Type B pancreatic cell (in vitro differentiated cells): ENCODE measurements around the gene ARHGAP15. TPM values are rescaled to one million over a fixed set of nuclear protein-coding genes. Genes with fewer than 3 reads are reported as not detected.

Source experiments
- DNase-seq: peaks from one replicate; pipeline ENCODE4 v3.0.0; 2021; ENCODE audit warnings: mixed read lengths; ENCODE audit not compliant: unreplicated experiment; ENCODE audit errors: extremely low spot score
- H3K27ac Mint-ChIP-seq: 2 replicates; pipeline ENCODE4 v1.8.0; 2021; ENCODE audit warnings: mild to moderate bottlenecking, mixed read lengths
- H3K27me3 Mint-ChIP-seq: 2 replicates; pipeline ENCODE4 v1.8.0; 2021; ENCODE audit warnings: mixed read lengths
- H3K36me3 Mint-ChIP-seq: 2 replicates; pipeline ENCODE4 v1.8.0; 2021; ENCODE audit warnings: mixed read lengths
- H3K4me1 Mint-ChIP-seq: one replicate; pipeline ENCODE4 v1.8.0; 2021; ENCODE audit warnings: mixed read lengths; ENCODE audit not compliant: unreplicated experiment
- H3K4me3 Mint-ChIP-seq: 2 replicates; pipeline ENCODE4 v1.8.0; 2021; ENCODE audit warnings: mild to moderate bottlenecking, mixed read lengths
- H3K9me3 Mint-ChIP-seq: 2 replicates; pipeline ENCODE4 v1.8.0; 2021; ENCODE audit warnings: mixed read lengths
- CTCF ChIP-seq: fragments of 200-600 bp; sonication (generic); conservative IDR thresholded peaks from 2 replicates; pipeline ENCODE4 v1.5.0; 2021; ENCODE audit warnings: antibody characterized with exemption, mild to moderate bottlenecking
- total RNA-seq: library from RNA; stranded (reverse); gene quantifications from 2 replicates; pipeline ENCODE4 v1.2.1, GENCODE V29; 2021; ENCODE audit warnings: low replicate concordance

ARHGAP15 gene
- total RNA-seq, 1 donor from 2014 or later = not detected

GRCh38 chr2:143182649-143183048, 53.4 kb downstream of the ARHGAP15 start:
- Mint-ChIP-seq H3K4me3 (no peak overlapping the region), H3K27me3 (no peaks in the 10 kb centered on the region), H3K9me3 (peaks cover 4% of the 10 kb centered on the region), H3K4me1 (no peaks in the 10 kb centered on the region), H3K27ac (no peak overlapping the region), H3K36me3 (no peaks in the 10 kb centered on the region)
- no peak for DNase-seq
- no peak for TF ChIP-seq CTCF

GRCh38 chr2:143183804-143184463, 54.7 kb downstream of the ARHGAP15 start:
- H3K27ac Mint-ChIP-seq = no peak overlapping the region
- no peaks in the 10 kb centered on the region for H3K27me3 Mint-ChIP-seq
- H3K4me1 Mint-ChIP-seq = no peaks in the 10 kb centered on the region
- peaks cover 4% of the 10 kb centered on the region for H3K9me3 Mint-ChIP-seq
- no peaks in the 10 kb centered on the region for H3K36me3 Mint-ChIP-seq
- TF ChIP-seq CTCF = no peak
- no peak for DNase-seq
- H3K4me3 Mint-ChIP-seq = no peak overlapping the region

- no peak overlapping the region for H3K4me3 Mint-ChIP-seq
- H3K27me3 Mint-ChIP-seq = no peaks in the 10 kb centered on the region
- H3K36me3 Mint-ChIP-seq = no peaks in the 10 kb centered on the region
- no peaks in the 10 kb centered on the region for H3K4me1 Mint-ChIP-seq
- H3K9me3 Mint-ChIP-seq = no peaks in the 10 kb centered on the region
- no peak for DNase-seq
- no peak overlapping the region for H3K27ac Mint-ChIP-seq
- no peak for TF ChIP-seq CTCF
Measured at GRCh38 chr2:143186876-143187275, 57.7 kb downstream of the ARHGAP15 start.

- no peaks in the 10 kb centered on the region for H3K4me1 Mint-ChIP-seq
- TF ChIP-seq CTCF = no peak
Measured at GRCh38 chr2:143190431-143190830, 61.2 kb downstream of the ARHGAP15 start.

GRCh38 chr2:143192106-143192505, 62.9 kb downstream of the ARHGAP15 start:
- H3K27ac Mint-ChIP-seq = no peak overlapping the region
- TF ChIP-seq CTCF = no peak
- H3K9me3 Mint-ChIP-seq = no peaks in the 10 kb centered on the region
- no peaks in the 10 kb centered on the region for H3K36me3 Mint-ChIP-seq
- no peaks in the 10 kb centered on the region for H3K27me3 Mint-ChIP-seq
- no peak overlapping the region for H3K4me3 Mint-ChIP-seq
- DNase-seq = no peak
- H3K4me1 Mint-ChIP-seq = no peaks in the 10 kb centered on the region

More at GRCh38 chr2:143190431-143190830, 61.2 kb downstream of the ARHGAP15 start:
- Mint-ChIP-seq H3K4me3 (no peak overlapping the region), H3K27me3 (no peaks in the 10 kb centered on the region), H3K36me3 (no peaks in the 10 kb centered on the region), H3K27ac (no peak overlapping the region), H3K9me3 (no peaks in the 10 kb centered on the region)
- DNase-seq = no peak

- no peaks in the 10 kb centered on the region for H3K4me1 Mint-ChIP-seq
- no peak overlapping the region for H3K27ac Mint-ChIP-seq
- no peak for DNase-seq
- H3K4me3 Mint-ChIP-seq = no peak overlapping the region
- H3K9me3 Mint-ChIP-seq = no peaks in the 10 kb centered on the region
- no peaks in the 10 kb centered on the region for H3K27me3 Mint-ChIP-seq
- no peaks in the 10 kb centered on the region for H3K36me3 Mint-ChIP-seq
- TF ChIP-seq CTCF = no peak
Measured at GRCh38 chr2:143192716-143193115, 63.5 kb downstream of the ARHGAP15 start.
